H9 (cell line): ENCODE results near the gene NPAS3. TPM values are rescaled to one million over a fixed set of nuclear protein-coding genes. Genes with fewer than 3 reads are reported as not detected.

Source experiments
- DNase-seq: peaks from one replicate; pipeline ENCODE4 v3.0.0-alpha.2; 2017
- H2AFZ ChIP-seq: one replicate; pipeline ENCODE4 v1.6.1; 2013; ENCODE audit warnings: mild to moderate bottlenecking, low read length, control low read depth, moderate library complexity
- H2AK5ac ChIP-seq: 2 replicates; pipeline ENCODE4 v1.6.1; 2013; ENCODE audit warnings: low read length, control low read depth, mixed read lengths; ENCODE audit not compliant: insufficient read length
- H2BK120ac ChIP-seq: one replicate; pipeline ENCODE4 v1.6.1; 2013; ENCODE audit warnings: low read depth, mild to moderate bottlenecking, low read length, control low read depth, inconsistent platforms; ENCODE audit not compliant: poor library complexity, severe bottlenecking
- H2BK12ac ChIP-seq: 2 replicates; pipeline ENCODE4 v1.6.1; 2013; ENCODE audit warnings: low read length, control low read depth, mixed read lengths, low read depth; ENCODE audit not compliant: insufficient read length
- H2BK15ac ChIP-seq: 2 replicates; pipeline ENCODE4 v1.6.1; 2013; ENCODE audit warnings: low read depth, low read length, control low read depth
- H2BK20ac ChIP-seq: one replicate; pipeline ENCODE4 v1.6.1; 2013; ENCODE audit warnings: low read depth, mild to moderate bottlenecking, low read length, control low read depth, inconsistent platforms; ENCODE audit not compliant: poor library complexity, severe bottlenecking
- H2BK5ac ChIP-seq: 2 replicates; pipeline ENCODE4 v1.6.1; 2013; ENCODE audit warnings: low read length, control low read depth, mixed read lengths; ENCODE audit not compliant: insufficient read length
- H3K14ac ChIP-seq: 2 replicates; pipeline ENCODE4 v1.6.1; 2013; ENCODE audit warnings: low read length, control low read depth; ENCODE audit not compliant: insufficient read depth
- H3K18ac ChIP-seq: 2 replicates; pipeline ENCODE4 v1.6.1; 2013; ENCODE audit warnings: low read depth, mild to moderate bottlenecking, mixed read lengths, low read length, control low read depth; ENCODE audit not compliant: insufficient read length
- H3K23ac ChIP-seq: 2 replicates; pipeline ENCODE4 v1.6.1; 2013; ENCODE audit warnings: low read length, control low read depth, mixed read lengths, low read depth; ENCODE audit not compliant: insufficient read length
- H3K23me2 ChIP-seq: 2 replicates; pipeline ENCODE4 v1.6.1; 2013; ENCODE audit warnings: low read depth, mild to moderate bottlenecking, mixed read lengths, low read length, control low read depth; ENCODE audit not compliant: insufficient read length, poor library complexity, severe bottlenecking
- H3K27ac ChIP-seq: 2 replicates; pipeline ENCODE4 v1.5.1; 2013; ENCODE audit warnings: low read length, control low read depth, mixed read lengths, low read depth; ENCODE audit not compliant: insufficient read length
- H3K27me3 ChIP-seq: 2 replicates; pipeline ENCODE4 v1.6.1; 2013; ENCODE audit warnings: low read length, control low read depth, inconsistent platforms; ENCODE audit not compliant: insufficient read depth
- H3K4ac ChIP-seq: 2 replicates; pipeline ENCODE4 v1.6.1; 2013; ENCODE audit warnings: low read depth, mild to moderate bottlenecking, control low read depth, inconsistent platforms, low read length, moderate library complexity
- H3K4me1 ChIP-seq: 2 replicates; pipeline ENCODE4 v1.6.1; 2013; ENCODE audit warnings: low read length, control low read depth, inconsistent platforms; ENCODE audit not compliant: insufficient read depth
- H3K4me2 ChIP-seq: 2 replicates; pipeline ENCODE4 v1.6.1; 2013; ENCODE audit warnings: low read length, control low read depth, mixed read lengths; ENCODE audit not compliant: insufficient read length, insufficient read depth
- H3K56ac ChIP-seq: 2 replicates; pipeline ENCODE4 v1.6.1; 2013; ENCODE audit warnings: low read depth, mild to moderate bottlenecking, mixed read lengths, low read length, control low read depth; ENCODE audit not compliant: insufficient read length
- H3K79me1 ChIP-seq: 2 replicates; pipeline ENCODE4 v1.6.1; 2013; ENCODE audit warnings: low read depth, mild to moderate bottlenecking, moderate library complexity, low read length, control low read depth, inconsistent platforms; ENCODE audit not compliant: insufficient read depth, poor library complexity, severe bottlenecking
- H3K79me2 ChIP-seq: 2 replicates; pipeline ENCODE4 v1.6.1; 2013; ENCODE audit warnings: low read length, control low read depth, inconsistent platforms; ENCODE audit not compliant: insufficient read depth
- H3K9ac ChIP-seq: 2 replicates; pipeline ENCODE4 v1.6.1; 2013; ENCODE audit warnings: low read length, control low read depth, mixed read lengths; ENCODE audit not compliant: insufficient read length; ENCODE audit errors: extremely low read depth
- H3K9me3 ChIP-seq: one replicate; pipeline ENCODE4 v1.6.1; 2013; ENCODE audit warnings: low read depth, low read length, inconsistent platforms; ENCODE audit not compliant: control insufficient read depth
- H3T11ph ChIP-seq: one replicate; pipeline ENCODE4 v1.6.1; 2013; ENCODE audit warnings: mild to moderate bottlenecking, low read length, control low read depth, inconsistent platforms
- H4K20me1 ChIP-seq: one replicate; pipeline ENCODE4 v1.6.1; 2013; ENCODE audit not compliant: control insufficient read depth, insufficient read length, insufficient read depth
- H4K5ac ChIP-seq: 2 replicates; pipeline ENCODE4 v1.6.1; 2013; ENCODE audit warnings: low read depth, mild to moderate bottlenecking, mixed read lengths, low read length, control low read depth; ENCODE audit not compliant: insufficient read length
- H4K8ac ChIP-seq: replicated peaks from 2 replicates; pipeline ENCODE4 v1.6.1; 2013; ENCODE audit warnings: low read length, control low read depth, mixed read lengths, low read depth; ENCODE audit not compliant: insufficient read length
- H4K91ac ChIP-seq: 2 replicates; pipeline ENCODE4 v1.6.1; 2013; ENCODE audit warnings: low read depth, mild to moderate bottlenecking, moderate library complexity, mixed read lengths, low read length, control low read depth; ENCODE audit not compliant: insufficient read length
- H3K27ac Mint-ChIP-seq, 3 experiments: 2 replicates in 2 of 3; 3 replicates in 1 of 3; pipeline ENCODE4 v1.8.0; 2020 to 2021; ENCODE audit warnings: mixed read lengths in 3 of 3, mild to moderate bottlenecking in 1 of 3, moderate library complexity in 1 of 3
- H3K27me3 Mint-ChIP-seq: 2 replicates; pipeline ENCODE4 v1.8.0; 2021; ENCODE audit warnings: low read depth, mild to moderate bottlenecking, moderate library complexity, mixed read lengths
- H3K36me3 Mint-ChIP-seq, 3 experiments: 2 replicates in 2 of 3; 3 replicates in 1 of 3; pipeline ENCODE4 v1.8.0; 2020 to 2021; ENCODE audit warnings: low read depth in 3 of 3, mixed read lengths in 3 of 3; ENCODE audit not compliant: insufficient read depth in 1 of 3
- H3K4me1 Mint-ChIP-seq, 2 experiments: 2 replicates each; pipeline ENCODE4 v1.8.0; 2020; ENCODE audit warnings: mixed read lengths in 2 of 2
- H3K4me3 Mint-ChIP-seq, 2 experiments: 2 replicates in 1 of 2; 3 replicates in 1 of 2; pipeline ENCODE4 v1.8.0; 2020 to 2021; ENCODE audit warnings: mild to moderate bottlenecking in 2 of 2, mixed read lengths in 2 of 2, moderate library complexity in 1 of 2
- H3K9me3 Mint-ChIP-seq, 2 experiments: 2 replicates in 1 of 2; 3 replicates in 1 of 2; pipeline ENCODE4 v1.8.0; 2020; ENCODE audit warnings: mild to moderate bottlenecking in 2 of 2, mixed read lengths in 2 of 2, moderate library complexity in 1 of 2
- CTCF ChIP-seq: fragments of 200-600 bp; sonication (generic); conservative IDR thresholded peaks from 3 replicates; pipeline ENCODE4 v1.8.0; 2021; ENCODE audit warnings: antibody characterized with exemption, mild to moderate bottlenecking
- WGBS: extraction: QIAGEN DNeasy Blood & Tissue Kit; methylation state at CpG from one replicate; pipeline ENCODE4 v1.1.7; 2013; ENCODE audit warnings: missing lambda C conversion rate, low lambda C conversion rate, mixed read lengths; ENCODE audit not compliant: insufficient read length; ENCODE audit errors: extremely low coverage; 5-methylcytosine and 5-hydroxymethylcytosine counted together
- total RNA-seq: library from RNA; stranded (reverse); gene quantifications from 2 replicates; pipeline ENCODE4 v1.2.1, GENCODE V29; 2021

Gene NPAS3
- total RNA-seq, 1 experiment from 2014 or later, result 0.17 TPM

- Histone ChIP-seq H2BK5ac (no peak overlapping the region), H3K27ac (no peak overlapping the region), H3K23me2 (no peaks in the 10 kb centered on the region), H3K18ac (no peak overlapping the region), H2BK12ac (no peak overlapping the region), H2AK5ac (no peak overlapping the region), H4K20me1 (no peaks in the 10 kb centered on the region), H3K23ac (no peak overlapping the region), H3K4me1 (no peaks in the 10 kb centered on the region), H4K8ac (no peak overlapping the region), H2BK15ac (no peak overlapping the region), H3K9me3 (peaks cover 41% of the 10 kb centered on the region), H2AFZ (no peak overlapping the region), H3T11ph (no peak overlapping the region), H3K79me2 (no peaks in the 10 kb centered on the region), H4K91ac (no peak overlapping the region), H3K27me3 (no peaks in the 10 kb centered on the region), H4K5ac (no peak overlapping the region), H3K14ac (no peak overlapping the region), H3K4ac (no peak overlapping the region), H3K79me1 (no peaks in the 10 kb centered on the region), H2BK20ac (no peak overlapping the region), H3K9ac (no peak overlapping the region), H3K56ac (no peak overlapping the region), H3K4me2 (no peak overlapping the region), H2BK120ac (no peak overlapping the region)
- Mint-ChIP-seq H3K36me3 (peaks cover 25 to 33% (median 26%) of the 10 kb centered on the region in 3 experiments), H3K9me3 (peaks cover 41 to 56% of the 10 kb centered on the region in 2 experiments), H3K27ac (no peak overlapping the region), H3K4me3 (no peak overlapping the region), H3K27me3 (no peaks in the 10 kb centered on the region; the same call in 1 of the 2 replicates), H3K4me1 (no peaks in the 10 kb centered on the region)
- TF ChIP-seq CTCF, result no peak
- no CpG with 5 or more reads among the region's 2 CpGs for WGBS
- DNase-seq, result no peak
These were observed 469.6 kb downstream of the NPAS3 start for GRCh38 chr14:33408291-33408690.
